Subcutaneous abdominal adipose tissue (tissue), 5 donors: Measurements from ENCODE around the gene IFNL1.
"Not testable (repeated sequence)": the region's sequence is repeated elsewhere in the genome, so short reads cannot be mapped to it uniquely, and the experiment has no call there.

Experiments used
- H3K27ac ChIP-seq: one replicate; pipeline ENCODE4 v1.7.0; 2013; ENCODE audit warnings: low read depth, mild to moderate bottlenecking, inconsistent platforms, low read length, moderate library complexity
- H3K27me3 ChIP-seq, 5 donors: one replicate each; pipeline ENCODE4 v1.7.0; 2013; ENCODE audit warnings: low read length in 5 of 5, inconsistent platforms in 1 of 5; ENCODE audit not compliant: control insufficient read depth in 5 of 5, insufficient read depth in 4 of 5
- H3K36me3 ChIP-seq, 5 donors: one replicate each; pipeline ENCODE4 v1.7.0; 2013; ENCODE audit warnings: low read length in 5 of 5; ENCODE audit not compliant: control insufficient read depth in 5 of 5, insufficient read depth in 5 of 5
- H3K4me1 ChIP-seq, 5 donors: one replicate each; pipeline ENCODE4 v1.7.0; 2013; ENCODE audit warnings: low read length in 5 of 5, mild to moderate bottlenecking in 3 of 5, moderate library complexity in 1 of 5; ENCODE audit not compliant: control insufficient read depth in 5 of 5, insufficient read depth in 5 of 5
- H3K4me3 ChIP-seq, 5 donors: one replicate each; pipeline ENCODE4 v1.7.0; 2013; ENCODE audit warnings: low read length in 5 of 5, low read depth in 1 of 5
- H3K9ac ChIP-seq, 5 donors: one replicate each; pipeline ENCODE4 v1.7.0; 2013; ENCODE audit warnings: low read length in 5 of 5, mild to moderate bottlenecking in 4 of 5, moderate library complexity in 3 of 5
- H3K9me3 ChIP-seq, 5 donors: one replicate each; pipeline ENCODE4 v1.7.0; 2013; ENCODE audit warnings: low read length in 5 of 5; ENCODE audit not compliant: control insufficient read depth in 5 of 5
- donor health status: healthy.
- donor health status: healthy.
- donor health status: healthy.
- donor health status: healthy.
- donor health status: healthy.

The IFNL1 gene

DNA sequence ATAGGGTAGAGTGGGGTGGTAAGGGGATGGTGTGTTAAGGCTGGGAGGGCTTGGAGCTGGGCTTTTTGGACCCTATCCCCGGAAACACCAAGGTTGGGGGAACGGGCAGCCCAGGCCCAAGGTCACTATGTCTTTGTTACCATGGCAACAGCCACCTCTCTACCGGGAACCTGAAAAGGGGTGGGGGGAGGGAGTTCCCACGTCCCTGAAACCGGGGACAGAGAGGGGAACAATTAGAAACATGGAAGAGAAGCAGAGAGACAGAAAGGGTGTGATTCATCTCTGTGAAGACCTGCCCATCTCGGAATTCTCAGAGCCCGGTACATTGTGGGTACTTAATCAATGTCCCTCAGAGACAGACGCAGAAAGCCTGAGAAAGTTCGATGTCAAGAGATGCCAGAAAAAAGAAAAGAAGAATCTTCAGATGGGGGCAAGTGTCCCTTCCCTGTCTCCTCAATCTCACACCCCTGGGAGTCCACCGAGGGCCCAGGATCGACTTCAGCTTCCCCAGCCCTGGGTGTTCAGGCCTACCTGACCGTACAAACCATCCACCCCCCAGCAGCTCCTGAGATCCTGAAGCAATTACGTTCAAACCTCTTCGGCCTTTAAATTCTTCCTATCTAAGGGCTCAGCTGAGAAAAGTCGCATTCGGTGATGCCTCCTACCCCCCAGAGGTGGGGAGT is 31.3 kb downstream of the IFNL1 start:
- no peaks in the 10 kb centered on the region for H3K9me3 ChIP-seq
- H3K4me3 ChIP-seq, result no peak overlapping the region
- peaks cover 0 to 21% (median 15%) of the 10 kb centered on the region in 5 donors for H3K36me3 ChIP-seq
- H3K9ac ChIP-seq, result peak overlapping the region in 2 of 5 donors; percentile 0 to 30
- no peak overlapping the region for H3K27ac ChIP-seq
- peaks cover 0 to 16% (median 3%) of the 10 kb centered on the region in 5 donors for H3K4me1 ChIP-seq
- H3K27me3 ChIP-seq, result no peaks in the 10 kb centered on the region

DNA sequence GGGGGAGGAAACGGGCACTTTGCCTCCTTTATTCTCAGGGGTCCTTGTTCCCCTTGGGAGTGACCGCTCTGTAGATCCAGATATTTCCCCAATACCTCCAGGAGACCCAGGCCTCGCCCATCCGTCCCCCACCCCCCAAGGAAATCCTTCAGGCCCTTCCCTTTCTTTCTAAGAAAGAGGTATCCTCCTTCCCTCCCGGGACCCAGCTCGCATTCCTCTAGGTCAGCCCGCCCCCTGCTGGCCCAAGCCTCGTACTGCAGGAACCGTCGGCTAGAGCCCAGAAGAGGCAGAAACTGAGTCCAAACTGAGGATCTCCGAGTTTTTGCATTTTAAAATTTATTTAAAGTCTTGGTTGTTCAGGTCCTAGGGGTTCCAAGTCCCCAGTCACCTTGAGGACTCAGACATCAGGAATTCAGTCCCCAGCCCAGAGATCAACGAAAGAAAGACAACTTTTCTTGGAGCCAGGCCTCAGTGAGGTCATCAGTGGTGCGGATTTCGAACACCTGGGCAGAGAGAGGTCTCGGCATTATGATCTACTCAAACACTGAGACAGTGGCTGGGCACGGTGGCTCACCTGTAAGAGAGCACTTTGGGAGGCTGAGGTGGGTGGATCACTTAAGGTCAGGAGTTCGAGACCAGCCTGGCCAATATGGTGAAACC is 32.0 kb downstream of the IFNL1 start:
- H3K9me3 ChIP-seq, result no peaks in the 10 kb centered on the region
- no peaks in the 10 kb centered on the region for H3K27me3 ChIP-seq
- peak overlapping the region in 2 of 5 donors; percentile 0 to 30 for H3K9ac ChIP-seq
- peaks cover 0 to 18% (median 3%) of the 10 kb centered on the region in 5 donors for H3K4me1 ChIP-seq
- H3K4me3 ChIP-seq, result no peak overlapping the region
- peaks cover 0 to 21% (median 15%) of the 10 kb centered on the region in 5 donors for H3K36me3 ChIP-seq
- H3K27ac ChIP-seq, result no peak overlapping the region

DNA sequence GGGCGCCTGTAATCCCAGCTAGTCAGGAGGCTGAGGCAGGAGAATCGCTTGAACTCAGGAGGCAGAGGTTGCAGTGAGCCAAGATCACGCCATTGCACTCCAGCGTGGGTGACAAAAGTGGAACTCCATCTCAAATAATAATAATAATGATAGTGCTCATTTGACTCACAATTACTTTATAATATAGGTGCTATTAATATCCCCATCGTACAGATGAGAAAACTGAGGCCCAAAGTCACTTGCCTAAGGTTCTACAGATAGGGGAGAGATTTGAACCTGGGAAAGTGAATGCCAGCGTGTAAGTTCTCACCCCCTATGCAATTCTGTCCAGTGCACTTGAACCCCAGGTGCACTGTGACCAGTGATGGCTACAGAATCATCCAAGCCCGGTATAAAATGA is 33.7 kb downstream of the IFNL1 start:
- no peak overlapping the region for H3K4me3 ChIP-seq
- no peaks in the 10 kb centered on the region for H3K27me3 ChIP-seq
- H3K27ac ChIP-seq, result no peak overlapping the region
- no peaks in the 10 kb centered on the region for H3K9me3 ChIP-seq
- peaks cover 0 to 25% (median 3%) of the 10 kb centered on the region in 5 donors for H3K4me1 ChIP-seq
- no peak overlapping the region for H3K9ac ChIP-seq
- H3K36me3 ChIP-seq, result peaks cover 0 to 21% (median 15%) of the 10 kb centered on the region in 5 donors

DNA sequence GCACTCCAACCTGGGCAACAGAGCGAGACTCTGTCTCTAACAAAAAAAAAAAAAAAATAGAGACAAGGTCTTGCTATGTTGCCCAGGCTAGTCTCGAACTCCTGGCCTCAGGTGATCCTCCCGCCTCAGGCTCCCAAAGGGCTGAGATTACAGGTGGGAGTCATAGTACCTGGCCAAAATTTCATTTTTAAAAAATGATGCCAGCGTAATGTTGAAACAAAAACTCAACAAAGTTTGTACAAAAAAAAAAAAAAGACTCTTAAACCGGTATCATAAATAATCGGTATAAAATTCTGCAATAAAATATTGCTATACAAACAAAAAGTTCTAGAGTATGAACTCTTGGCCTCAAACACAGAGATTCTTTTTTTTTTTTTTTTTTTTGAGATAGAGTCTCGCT is 36.1 kb downstream of the IFNL1 start:
- Histone ChIP-seq H3K27me3 (no peaks in the 10 kb centered on the region), H3K36me3 (peaks cover 0 to 18% (median 11%) of the 10 kb centered on the region in 5 donors), H3K9ac (no peak overlapping the region), H3K9me3 (no peaks in the 10 kb centered on the region), H3K4me3 (no peak overlapping the region), H3K27ac (no peak overlapping the region), H3K4me1 (peaks cover 0 to 40% (median 3%) of the 10 kb centered on the region in 5 donors)

DNA sequence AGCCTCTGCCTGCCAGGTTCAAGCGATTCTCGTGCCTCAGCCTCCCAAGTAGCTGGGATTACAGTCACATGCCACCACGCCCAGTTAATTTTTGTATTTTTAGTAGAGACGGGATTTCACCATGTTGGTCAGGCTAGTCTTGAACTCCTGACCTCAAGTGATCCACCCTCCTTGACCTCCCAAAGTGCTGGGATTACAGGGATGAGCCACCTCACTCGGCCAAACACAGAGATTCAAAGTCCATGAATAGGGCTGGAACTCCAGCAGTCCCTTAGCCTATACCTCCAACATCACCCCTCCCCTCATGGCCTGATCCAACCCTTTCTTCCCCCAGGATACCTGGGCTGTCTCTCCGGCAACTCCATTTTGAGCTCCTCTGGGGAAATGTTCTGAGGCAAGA is 36.5 kb downstream of the IFNL1 start:
- H3K9ac ChIP-seq, H3K27ac ChIP-seq, H3K4me3 ChIP-seq, H3K27me3 ChIP-seq, H3K9me3 ChIP-seq: not testable (repeated sequence)
- Histone ChIP-seq H3K4me1 (peaks cover 0 to 42% (median 3%) of the 10 kb centered on the region in 5 donors), H3K36me3 (peaks cover 0 to 18% (median 10%) of the 10 kb centered on the region in 5 donors)

DNA sequence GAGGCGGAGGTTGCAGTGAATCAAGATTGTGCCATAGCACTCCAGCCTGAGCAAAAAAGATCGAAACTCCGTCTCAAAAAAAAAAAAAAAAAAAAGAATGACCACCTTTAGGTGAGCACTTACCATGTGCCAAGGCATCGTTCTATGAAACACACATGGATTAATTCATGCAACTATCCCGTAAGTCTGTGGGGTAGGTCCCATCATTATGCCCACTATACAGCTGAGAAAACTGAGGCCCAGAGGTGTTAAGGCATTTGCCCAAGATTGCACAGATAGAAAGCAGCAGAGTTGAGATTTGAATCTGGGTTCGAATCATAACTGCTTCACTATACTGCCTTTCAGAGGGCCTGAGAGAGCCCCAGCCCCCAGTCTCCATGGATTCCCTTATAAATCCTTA is 37.3 kb downstream of the IFNL1 start:
- no peak overlapping the region for H3K9ac ChIP-seq
- H3K9me3 ChIP-seq, result no peaks in the 10 kb centered on the region
- H3K36me3 ChIP-seq, result peaks cover 0 to 16% (median 7%) of the 10 kb centered on the region in 5 donors
- H3K27ac ChIP-seq, result no peak overlapping the region
- H3K27me3 ChIP-seq, result no peaks in the 10 kb centered on the region
- peaks cover 0 to 37% (median 3%) of the 10 kb centered on the region in 5 donors for H3K4me1 ChIP-seq
- no peak overlapping the region for H3K4me3 ChIP-seq

DNA sequence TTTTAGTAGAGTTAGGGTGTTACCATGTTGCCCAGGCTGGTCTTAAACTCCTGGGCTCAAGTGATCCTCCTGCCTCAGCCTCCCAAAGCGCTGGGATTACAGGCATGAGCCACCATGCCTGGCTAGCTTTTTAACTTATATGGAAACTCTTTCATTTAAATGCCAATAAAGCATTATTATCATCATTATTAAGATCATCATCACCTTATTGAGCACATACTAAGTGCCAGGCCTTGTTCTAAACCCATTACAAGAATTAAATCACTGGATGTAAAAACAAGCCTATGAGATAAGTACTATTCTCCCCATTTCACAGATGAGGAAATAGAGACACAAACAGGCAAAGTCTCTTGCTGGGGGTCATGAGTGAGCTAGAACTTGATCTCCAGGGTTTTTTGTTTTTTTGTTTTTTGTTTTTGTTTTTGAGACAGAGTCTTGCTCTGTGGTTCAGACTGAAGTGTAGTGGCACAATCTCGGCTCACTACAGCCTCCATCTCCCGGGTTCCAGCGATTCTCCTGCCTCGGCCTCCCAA is 38.3 kb downstream of the IFNL1 start:
- Histone ChIP-seq H3K9me3 (no peaks in the 10 kb centered on the region), H3K36me3 (peaks cover 0 to 6% (median 5%) of the 10 kb centered on the region in 5 donors), H3K27me3 (no peaks in the 10 kb centered on the region), H3K9ac (no peak overlapping the region), H3K4me3 (peak overlapping the region in 2 of 5 donors; percentile 71 to 79), H3K27ac (no peak overlapping the region), H3K4me1 (peaks cover 0 to 35% (median 3%) of the 10 kb centered on the region in 5 donors)

DNA sequence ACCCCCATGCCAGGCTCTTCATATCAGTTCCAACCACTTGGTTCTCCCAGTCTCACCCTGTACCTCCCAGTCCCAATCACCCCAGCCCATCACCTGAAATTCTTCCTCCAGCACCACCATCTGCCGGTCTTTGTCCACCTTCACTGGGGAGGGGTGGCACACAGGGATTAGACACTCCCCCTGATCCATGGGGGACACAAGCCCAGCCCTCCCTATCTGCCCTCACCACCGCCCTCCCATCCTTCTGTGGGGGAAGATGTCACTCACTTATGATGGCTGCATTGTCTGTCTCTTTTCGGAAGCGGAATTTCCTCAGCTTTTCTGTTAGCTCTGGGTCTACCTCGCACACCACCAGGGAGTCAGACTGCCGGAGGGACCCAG is 39.0 kb downstream of the IFNL1 start:
- Histone ChIP-seq H3K4me1 (peaks cover 0 to 34% (median 3%) of the 10 kb centered on the region in 5 donors), H3K36me3 (peaks cover 0 to 5% (median 4%) of the 10 kb centered on the region in 5 donors), H3K9me3 (no peaks in the 10 kb centered on the region), H3K27me3 (no peaks in the 10 kb centered on the region), H3K27ac (peak overlapping the region; percentile 56), H3K9ac (peak overlapping the region in 4 of 5 donors; percentile 76 to 91 (median 80)), H3K4me3 (peak overlapping the region; percentile 56 to 80 (median 75))

DNA sequence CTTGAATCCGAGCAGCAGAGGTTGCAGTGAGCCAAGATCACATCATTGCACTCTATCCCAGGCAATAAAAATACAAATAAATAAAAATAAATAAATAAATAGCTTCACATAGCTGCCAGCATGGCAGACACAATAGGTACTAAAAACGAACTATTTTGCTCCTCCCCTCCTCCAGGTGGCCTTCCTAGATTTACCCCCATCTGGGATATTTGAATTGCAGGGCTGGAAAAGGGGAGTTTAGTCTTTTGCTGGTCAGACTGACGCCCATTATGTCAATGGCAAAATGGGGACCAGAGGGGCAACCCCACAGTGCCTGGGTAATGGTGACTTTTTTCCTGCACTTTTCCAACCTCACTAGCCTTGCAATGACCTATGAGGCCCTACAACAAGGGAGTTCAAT is 40.3 kb downstream of the IFNL1 start:
- Histone ChIP-seq H3K27ac (no peak overlapping the region), H3K4me1 (peaks cover 4 to 43% (median 13%) of the 10 kb centered on the region in 5 donors), H3K9ac (no peak overlapping the region), H3K4me3 (no peak overlapping the region), H3K36me3 (no peaks in the 10 kb centered on the region), H3K9me3 (no peaks in the 10 kb centered on the region), H3K27me3 (no peaks in the 10 kb centered on the region)

DNA sequence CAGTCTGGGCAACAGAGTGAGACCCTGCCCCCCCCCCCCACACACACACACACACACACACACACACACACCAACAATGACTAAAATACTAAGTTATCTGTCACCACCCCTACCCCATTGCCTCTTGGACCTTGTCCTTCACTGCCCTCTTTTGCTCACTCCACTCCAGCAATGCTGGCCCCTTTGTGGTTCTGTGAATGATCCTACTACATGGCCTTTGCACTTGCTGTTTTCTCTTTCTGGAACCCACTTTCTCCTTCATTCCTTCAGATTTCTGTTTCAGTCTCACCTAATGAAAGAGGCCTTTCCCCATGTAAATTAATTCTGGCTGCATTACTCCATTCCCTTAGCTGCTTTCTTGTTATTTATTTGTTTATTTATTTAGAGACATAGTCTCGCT is 43.5 kb downstream of the IFNL1 start:
- no peaks in the 10 kb centered on the region for H3K27me3 ChIP-seq
- H3K4me1 ChIP-seq, result peaks cover 6 to 58% (median 33%) of the 10 kb centered on the region in 5 donors
- H3K9me3 ChIP-seq, result no peaks in the 10 kb centered on the region
- no peak overlapping the region for H3K4me3 ChIP-seq
- H3K9ac ChIP-seq, result no peak overlapping the region
- no peak overlapping the region for H3K27ac ChIP-seq
- no peaks in the 10 kb centered on the region for H3K36me3 ChIP-seq
